GM19023 (cell line): ENCODE data around the gene RAB27A.

Experiments
- ATAC-seq: cut with Tn5 transposase; IDR thresholded peaks from one replicate; pipeline ENCODE4 v1.9.1; 2021; ENCODE audit warnings: mild to moderate bottlenecking, moderate library complexity; ENCODE audit not compliant: unreplicated experiment

Gene RAB27A

GRCh38 chr15:55230051-55230670 lies 59.5 kb downstream of the RAB27A start:
- no peak for ATAC-seq

GRCh38 chr15:55226127-55226526 lies 63.5 kb downstream of the RAB27A start:
- no peak for ATAC-seq

DNA sequence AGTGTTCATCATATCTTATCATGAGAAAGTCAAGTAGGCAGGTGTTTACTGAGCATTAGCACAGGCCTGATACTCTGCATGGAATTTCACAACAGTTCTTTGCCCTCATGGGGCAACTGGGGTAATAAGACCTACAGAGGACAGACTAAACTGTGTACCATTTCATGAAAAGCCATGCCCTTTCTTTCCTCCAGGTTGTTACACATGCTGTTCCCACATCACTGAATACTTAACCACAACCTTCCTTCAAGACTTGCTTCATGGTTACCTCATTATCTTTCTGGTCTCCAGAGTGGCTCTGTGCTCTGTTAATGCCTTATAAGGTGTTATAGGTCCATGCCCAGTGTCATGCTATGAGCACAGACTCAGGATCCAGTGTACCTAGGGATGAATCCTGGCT lies 64.7 kb downstream of the RAB27A start:
- ATAC-seq = no peak

GRCh38 chr15:55222588-55222987 lies 67.0 kb downstream of the RAB27A start:
- peak; percentile 67 for ATAC-seq

- peak; percentile 41 for ATAC-seq
These were observed 68.3 kb downstream of the RAB27A start for GRCh38 chr15:55221090-55222011.

- ATAC-seq = no peak
These were observed 69.0 kb downstream of the RAB27A start for GRCh38 chr15:55220606-55221005.

GRCh38 chr15:55218056-55218455 lies 71.6 kb downstream of the RAB27A start:
- no peak for ATAC-seq

- ATAC-seq = no peak
These were observed 85.1 kb downstream of the RAB27A start for GRCh38 chr15:55204464-55204863.

DNA sequence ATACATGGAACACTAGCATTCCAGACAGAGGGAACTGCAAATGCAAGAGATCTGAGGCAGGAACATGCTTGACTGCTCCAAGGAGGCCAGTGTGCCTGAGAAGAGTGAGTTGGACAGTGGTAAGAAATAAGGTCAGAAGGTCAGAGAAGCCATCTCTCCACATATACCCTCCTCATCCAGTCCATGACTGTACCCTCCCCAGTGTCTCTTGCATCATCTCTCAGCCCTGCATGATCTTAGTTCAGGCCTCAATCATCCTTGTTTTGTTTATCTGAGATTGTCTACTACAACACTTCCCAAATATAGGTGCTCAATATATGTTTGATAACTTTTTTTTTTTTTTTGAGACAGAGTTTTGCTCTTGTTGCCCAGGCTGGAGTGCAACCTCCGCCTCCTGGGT lies 87.4 kb downstream of the RAB27A start:
- ATAC-seq = no peak

- no peak for ATAC-seq
These were observed 90.9 kb downstream of the RAB27A start for GRCh38 chr15:55198706-55199105.

DNA sequence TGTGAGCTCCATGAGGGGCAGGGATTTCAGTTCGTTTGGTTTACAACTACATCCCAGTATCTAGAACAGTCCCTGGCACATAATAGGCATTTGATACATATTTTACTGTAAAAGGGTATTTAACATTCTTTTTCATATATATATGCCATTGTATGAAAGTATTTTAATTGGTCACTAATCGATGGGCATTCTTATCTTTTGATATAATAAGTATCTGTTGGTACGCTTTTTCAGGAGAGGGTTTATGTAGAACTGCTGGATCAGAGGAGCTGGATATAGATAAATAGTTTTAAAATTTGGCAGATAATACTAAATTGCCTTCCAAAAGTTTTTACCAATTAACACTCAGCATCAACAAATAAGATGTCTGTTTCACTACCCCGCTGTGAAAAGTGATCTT lies 91.9 kb downstream of the RAB27A start:
- no peak for ATAC-seq

- ATAC-seq = peak; percentile 7
These were observed 92.3 kb downstream of the RAB27A start for GRCh38 chr15:55197362-55197705.

DNA sequence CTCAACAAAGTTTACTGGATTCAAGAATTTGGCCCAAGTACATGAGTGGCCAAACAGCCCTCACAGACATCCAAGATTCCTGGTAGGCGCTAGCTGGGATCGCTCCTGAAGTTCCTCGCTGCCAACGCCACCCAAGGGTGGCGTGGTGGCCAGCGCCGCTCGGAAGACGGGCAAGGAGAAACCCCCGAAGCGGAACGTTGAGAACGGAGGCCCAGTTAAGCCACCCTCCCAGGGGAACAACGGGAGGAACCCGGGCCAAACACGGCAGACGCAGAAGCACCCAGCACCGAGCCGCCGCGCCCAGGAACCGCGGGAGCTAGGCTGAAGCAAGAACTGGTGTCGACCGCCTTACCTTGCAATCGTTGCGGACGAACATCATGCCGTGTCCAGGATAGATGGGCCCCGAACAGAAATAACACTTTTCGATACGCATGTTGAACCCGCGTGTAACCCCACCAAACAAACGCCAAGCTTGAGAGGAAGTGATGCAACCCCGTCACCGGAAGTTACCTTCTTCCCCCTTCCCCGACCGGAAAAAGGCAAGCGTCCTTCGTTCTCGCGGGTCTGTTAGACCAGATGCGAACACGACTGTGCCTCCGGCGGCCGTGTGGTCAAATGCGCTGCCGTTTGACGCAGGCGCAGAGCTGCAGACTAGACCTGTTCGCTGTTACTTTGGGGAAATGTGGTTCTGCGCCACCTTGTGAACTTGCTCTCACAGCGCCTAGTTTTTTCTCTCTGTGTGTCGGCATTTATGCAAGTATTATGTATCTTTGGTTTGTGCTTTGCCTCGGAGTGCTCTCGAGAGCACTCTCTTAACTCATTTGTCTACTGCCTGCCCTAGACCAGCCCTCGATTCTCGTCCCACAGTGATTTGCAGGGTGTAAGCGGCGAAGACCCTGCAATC lies 92.9 kb downstream of the RAB27A start, which contains the start of gene RSL24D1:
Gene RSL24D1 (minus strand): TSS at position 484 of the 904 bp plus-strand sequence. CDS start 51 bp downstream, at position 433.
- ATAC-seq = peak; percentile 97

DNA sequence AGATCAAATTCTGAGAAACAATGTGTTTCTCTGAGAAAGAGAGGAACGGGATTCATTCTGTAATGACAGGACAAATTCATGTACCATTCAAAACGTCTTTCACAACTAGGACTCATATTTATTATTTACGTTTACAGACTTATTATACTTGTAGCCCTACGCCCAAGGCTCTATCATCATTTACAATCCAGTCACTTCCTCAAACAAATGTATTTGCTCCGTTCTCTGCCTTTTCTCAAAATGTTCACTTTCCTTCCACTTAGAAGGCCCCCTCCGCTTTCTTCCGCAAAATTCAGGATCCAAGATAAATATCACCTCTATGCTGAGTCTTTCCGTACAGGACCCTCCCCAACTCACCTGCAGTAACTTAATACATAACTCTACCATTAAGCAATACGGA lies 93.6 kb downstream of the RAB27A start:
- ATAC-seq = no peak

GRCh38 chr15:55194256-55194655 lies 95.4 kb downstream of the RAB27A start:
- ATAC-seq = no peak

- no peak for ATAC-seq
These were observed 103.3 kb downstream of the RAB27A start for GRCh38 chr15:55186331-55186730.

DNA sequence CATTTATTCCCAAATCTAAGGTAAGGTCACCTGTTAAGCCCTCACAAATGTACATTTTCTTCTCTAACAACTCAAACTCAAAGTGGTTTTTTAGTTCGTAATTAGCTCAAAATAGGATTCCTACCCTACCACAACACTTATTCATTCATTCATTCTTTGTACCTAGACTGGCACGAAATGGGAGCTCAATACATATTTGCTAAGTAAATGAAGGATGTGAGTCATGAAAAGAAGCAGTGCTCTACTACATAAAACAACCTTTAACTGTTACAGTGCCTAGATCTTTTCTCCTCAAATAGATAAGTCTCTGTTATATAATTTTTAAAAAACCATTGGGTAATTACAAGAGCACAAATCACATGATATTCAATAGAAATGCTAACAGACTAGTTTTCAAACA lies 105.9 kb downstream of the RAB27A start:
- ATAC-seq = no peak

GRCh38 chr15:55179141-55179540 lies 110.5 kb downstream of the RAB27A start:
- no peak for ATAC-seq

DNA sequence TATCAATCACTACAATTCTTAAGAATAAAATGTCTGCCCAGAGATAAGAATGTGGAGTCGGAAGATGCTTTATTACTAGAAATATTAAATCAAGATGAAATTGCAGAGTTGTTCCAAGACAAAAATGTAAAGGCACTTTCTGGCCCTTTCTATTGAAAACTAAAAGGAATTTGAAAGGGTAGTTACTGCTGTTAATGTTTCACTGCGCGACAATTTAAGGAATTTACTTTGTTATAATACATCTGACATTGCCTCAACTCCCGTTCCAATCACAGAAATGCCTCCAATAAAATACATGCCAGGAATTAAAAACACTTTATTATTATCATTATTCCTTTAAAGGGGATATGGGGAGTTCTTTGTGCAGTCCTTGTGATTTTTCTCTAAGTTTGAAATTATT lies 119.3 kb downstream of the RAB27A start:
- no peak for ATAC-seq

DNA sequence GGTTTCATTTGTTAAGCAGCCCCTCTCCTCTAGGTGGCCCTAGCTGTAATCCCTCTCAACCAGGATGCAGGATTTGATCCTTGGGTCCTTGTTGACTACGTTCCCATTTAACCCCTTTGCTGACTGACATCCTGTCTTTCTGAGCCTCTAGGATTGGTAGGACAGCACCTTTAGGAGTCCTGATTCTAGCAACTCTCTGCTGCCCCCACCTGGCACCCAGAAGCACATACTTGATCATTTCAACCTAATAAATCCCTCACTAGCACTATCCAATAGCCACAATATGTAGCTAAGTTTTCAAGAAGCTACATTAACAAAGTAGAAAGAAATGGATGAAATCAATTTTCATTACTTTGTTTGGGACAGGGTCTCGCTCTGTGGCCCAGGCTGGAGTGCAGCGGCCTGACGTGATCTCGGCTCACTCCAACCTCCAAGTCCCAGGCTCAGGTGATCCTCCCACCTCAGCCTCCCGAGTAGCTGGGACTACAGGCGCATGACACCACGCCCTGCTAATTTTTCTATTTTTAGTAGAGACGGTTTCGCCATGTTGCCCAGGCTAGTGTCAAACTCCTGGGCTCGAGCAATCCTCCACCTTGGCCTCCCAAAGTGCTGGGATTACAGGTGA lies 121.2 kb downstream of the RAB27A start:
- peak; percentile 94 for ATAC-seq

DNA sequence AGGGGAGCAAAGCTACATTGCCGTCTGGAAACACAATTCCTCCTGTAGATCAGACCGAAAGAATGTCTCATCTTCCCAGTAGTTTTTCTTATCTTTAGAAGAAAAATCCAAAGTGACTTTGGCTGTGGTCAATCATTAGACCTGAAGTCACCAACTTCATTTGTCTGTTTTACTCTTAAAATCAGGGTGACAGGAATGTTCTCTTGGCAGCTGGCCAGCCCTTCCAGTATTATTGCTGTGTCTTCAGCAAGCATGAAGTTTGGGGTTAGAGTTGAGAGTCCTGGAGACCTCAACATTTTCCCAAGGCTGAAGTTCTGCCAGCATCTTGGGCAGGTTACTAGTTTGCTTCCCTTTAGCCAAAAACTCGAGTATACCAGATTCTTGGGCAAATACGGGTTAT lies 125.3 kb downstream of the RAB27A start:
- ATAC-seq = no peak
